Caco-2 (cell line): Measurements from ENCODE around the gene MCTP1. TPM values are rescaled to one million over a fixed set of nuclear protein-coding genes. Genes with fewer than 3 reads are reported as not detected.

Experiments
- BruUV-seq: library from RNA; stranded (reverse); fragments of 400-500 nt; replicated peaks from 2 replicates; lab custom pipeline; 2021; lab: Mats Ljungman, UMichigan
- CTCF ChIA-PET: fragments of 300-600 bp; sonication (Branson Sonifier 250); formaldehyde crosslinking; loops from one replicate; lab custom pipeline; 2022; ENCODE audit warnings: antibody characterized with exemption; lab: Charles Lee
- POLR2A ChIA-PET: fragments of 300-600 bp; sonication (Branson Sonifier 250); formaldehyde crosslinking; loops from one replicate; lab custom pipeline; 2022; ENCODE audit warnings: antibody characterized with exemption; lab: Charles Lee
- DNase-seq, 2 experiments: peaks; one replicate each; pipeline versions ENCODE4 v3.0.0 to v3.0.0-alpha.2; 2020 to 2022
- H3K27me3 ChIP-seq: replicated peaks from 2 replicates; pipeline ENCODE4 v1.6.0; 2011; ENCODE audit warnings: low read length; ENCODE audit not compliant: control insufficient read depth, insufficient read depth
- H3K36me3 ChIP-seq: 2 replicates; pipeline ENCODE4 v1.5.1; 2011; ENCODE audit warnings: low read length; ENCODE audit not compliant: control insufficient read depth, insufficient read depth
- H3K4me1 ChIP-seq: fragments of 250-450 bp; sonication (Bioruptor Pico); 2 replicates; pipeline ENCODE4 v1.5.1; 2020; ENCODE audit warnings: mild to moderate bottlenecking
- H3K4me3 ChIP-seq: 2 replicates; pipeline ENCODE4 v1.5.1; 2011; ENCODE audit warnings: low read depth, mild to moderate bottlenecking, control low read depth, low read length
- H3K9me3 ChIP-seq: fragments of 250-450 bp; sonication (Bioruptor Pico); 2 replicates; pipeline ENCODE4 v1.5.1; 2020; ENCODE audit warnings: mild to moderate bottlenecking, moderate library complexity
- H3K27ac Mint-ChIP-seq: one replicate; pipeline ENCODE4 v1.8.0; 2022; ENCODE audit warnings: mixed read lengths; ENCODE audit not compliant: unreplicated experiment
- H3K27me3 Mint-ChIP-seq: one replicate; pipeline ENCODE4 v1.8.0; 2022; ENCODE audit warnings: mixed read lengths; ENCODE audit not compliant: insufficient read depth, unreplicated experiment
- H3K36me3 Mint-ChIP-seq: one replicate; pipeline ENCODE4 v1.8.0; 2022; ENCODE audit warnings: mild to moderate bottlenecking, mixed read lengths; ENCODE audit not compliant: insufficient read depth, unreplicated experiment
- H3K4me1 Mint-ChIP-seq: one replicate; pipeline ENCODE4 v1.8.0; 2022; ENCODE audit warnings: low read depth, mixed read lengths; ENCODE audit not compliant: unreplicated experiment
- H3K4me3 Mint-ChIP-seq: one replicate; pipeline ENCODE4 v1.8.0; 2022; ENCODE audit warnings: mild to moderate bottlenecking, moderate library complexity, mixed read lengths; ENCODE audit not compliant: unreplicated experiment
- H3K9me3 Mint-ChIP-seq: one replicate; pipeline ENCODE4 v1.8.0; 2022; ENCODE audit warnings: mixed read lengths; ENCODE audit not compliant: unreplicated experiment
- intact Hi-C: fragments of 100-400 bp; cut with micrococcal nuclease; formaldehyde crosslinking; loops from one replicate; pipeline ENCODE4 v1.10.0; 2022; ENCODE audit not compliant: unreplicated experiment
- total RNA-seq: library from RNA; stranded (reverse); gene quantifications from 2 replicates; pipeline ENCODE4 v1.2.3, GENCODE V29; 2022
- TF ChIP-seq, protein P1 (sequence below), 2 experiments: fragments of 200-600 bp in 1 of 2; IDR thresholded peaks; 1 replicate in 1 of 2; 2 replicates in 1 of 2; pipeline versions ENCODE4 v1.5.1 to v1.8.0; 2011 to 2022; ENCODE audit warnings: antibody characterized with exemption in 1 of 2, control low read depth in 1 of 2, inconsistent platforms in 1 of 2, low read depth in 1 of 2, low read length in 1 of 2, mild to moderate bottlenecking in 1 of 2, moderate library complexity in 1 of 2; ENCODE audit not compliant: insufficient read depth in 1 of 2, severe bottlenecking in 1 of 2, unreplicated experiment in 1 of 2

Gene MCTP1
- total RNA-seq, 1 experiment from 2014 or later = 3.2 TPM

DNA sequence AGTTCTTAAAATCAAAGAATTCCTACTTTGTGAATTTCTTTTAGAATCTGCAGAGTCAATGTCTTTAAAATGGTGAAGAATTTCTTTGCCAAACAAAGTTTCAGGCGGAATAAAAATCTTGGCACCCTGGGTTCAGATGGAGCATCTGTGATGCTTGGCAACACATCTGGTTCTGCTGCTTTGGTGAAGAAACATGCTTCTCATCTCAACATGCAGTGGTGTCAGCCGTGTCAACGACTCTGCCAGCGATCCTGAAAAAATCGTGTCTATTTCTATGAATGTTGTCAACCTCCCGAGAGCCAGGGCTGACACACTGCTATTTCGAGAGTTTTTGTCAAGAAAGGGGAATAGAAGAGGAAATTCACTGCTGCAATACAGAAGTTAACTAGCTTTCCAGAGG is 514.9 kb downstream of the MCTP1 start:
- DNase-seq = no peak
- Mint-ChIP-seq H3K4me3 (no peak overlapping the region), H3K4me1 (no peaks in the 10 kb centered on the region), H3K27me3 (peaks cover 18% of the 10 kb centered on the region), H3K9me3 (no peaks in the 10 kb centered on the region), H3K36me3 (no peaks in the 10 kb centered on the region), H3K27ac (no peak overlapping the region)
- intact Hi-C loops = no loop called here
- ChIA-PET CTCF (no interaction called here), POLR2A (no interaction called here)
- BruUV-seq = no TSS peak
- Histone ChIP-seq H3K36me3 (no peaks in the 10 kb centered on the region), H3K27me3 (no peaks in the 10 kb centered on the region; the same call in 1 of the 2 replicates), H3K4me3 (no peak overlapping the region), H3K9me3 (no peaks in the 10 kb centered on the region), H3K4me1 (no peaks in the 10 kb centered on the region)
- TF ChIP-seq, protein P1, sequence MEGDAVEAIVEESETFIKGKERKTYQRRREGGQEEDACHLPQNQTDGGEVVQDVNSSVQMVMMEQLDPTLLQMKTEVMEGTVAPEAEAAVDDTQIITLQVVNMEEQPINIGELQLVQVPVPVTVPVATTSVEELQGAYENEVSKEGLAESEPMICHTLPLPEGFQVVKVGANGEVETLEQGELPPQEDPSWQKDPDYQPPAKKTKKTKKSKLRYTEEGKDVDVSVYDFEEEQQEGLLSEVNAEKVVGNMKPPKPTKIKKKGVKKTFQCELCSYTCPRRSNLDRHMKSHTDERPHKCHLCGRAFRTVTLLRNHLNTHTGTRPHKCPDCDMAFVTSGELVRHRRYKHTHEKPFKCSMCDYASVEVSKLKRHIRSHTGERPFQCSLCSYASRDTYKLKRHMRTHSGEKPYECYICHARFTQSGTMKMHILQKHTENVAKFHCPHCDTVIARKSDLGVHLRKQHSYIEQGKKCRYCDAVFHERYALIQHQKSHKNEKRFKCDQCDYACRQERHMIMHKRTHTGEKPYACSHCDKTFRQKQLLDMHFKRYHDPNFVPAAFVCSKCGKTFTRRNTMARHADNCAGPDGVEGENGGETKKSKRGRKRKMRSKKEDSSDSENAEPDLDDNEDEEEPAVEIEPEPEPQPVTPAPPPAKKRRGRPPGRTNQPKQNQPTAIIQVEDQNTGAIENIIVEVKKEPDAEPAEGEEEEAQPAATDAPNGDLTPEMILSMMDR (IDR thresholded peaks at IDR 0.05; ENCODE audit: insufficient read depth in 1 of 2, low read depth in 1 of 2, low read length in 1 of 2, severe bottlenecking in 1 of 2, unreplicated experiment in 1 of 2) = no peak

DNA sequence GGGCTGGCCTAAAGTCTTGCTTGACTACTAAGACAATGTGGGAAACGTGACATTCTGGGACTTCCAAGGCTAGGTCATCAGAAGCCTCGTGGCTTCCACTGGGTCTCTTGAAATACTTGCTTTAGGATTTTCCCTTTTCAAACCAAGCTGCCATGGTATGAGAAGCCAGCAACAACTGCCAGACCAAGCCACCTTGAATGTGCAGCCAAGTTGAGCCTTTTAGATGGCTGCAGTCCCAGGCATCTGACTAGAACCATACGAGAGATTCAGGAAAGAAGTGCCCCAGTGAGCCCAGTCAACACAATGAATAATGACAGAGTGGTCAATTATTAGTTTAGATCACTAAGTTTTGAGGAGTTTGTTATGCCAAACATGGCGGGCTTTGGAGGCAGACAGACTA is 523.1 kb downstream of the MCTP1 start:
- Mint-ChIP-seq H3K36me3 (no peaks in the 10 kb centered on the region), H3K27me3 (peaks cover 4% of the 10 kb centered on the region), H3K4me1 (no peaks in the 10 kb centered on the region), H3K9me3 (no peaks in the 10 kb centered on the region), H3K27ac (no peak overlapping the region), H3K4me3 (no peak overlapping the region)
- H3K27me3 ChIP-seq = no peaks in the 10 kb centered on the region
- POLR2A ChIA-PET = no interaction called here
- H3K36me3 ChIP-seq = no peaks in the 10 kb centered on the region
- H3K4me3 ChIP-seq = no peak overlapping the region
- BruUV-seq = no TSS peak
- CTCF ChIA-PET = no interaction called here
- no peak for DNase-seq
- no peaks in the 10 kb centered on the region for H3K9me3 ChIP-seq
- intact Hi-C loops = no loop called here
- H3K4me1 ChIP-seq = no peaks in the 10 kb centered on the region
- TF ChIP-seq, protein P1 (IDR thresholded peaks at IDR 0.05; ENCODE audit: insufficient read depth in 1 of 2, low read depth in 1 of 2, low read length in 1 of 2, severe bottlenecking in 1 of 2, unreplicated experiment in 1 of 2) = no peak

DNA sequence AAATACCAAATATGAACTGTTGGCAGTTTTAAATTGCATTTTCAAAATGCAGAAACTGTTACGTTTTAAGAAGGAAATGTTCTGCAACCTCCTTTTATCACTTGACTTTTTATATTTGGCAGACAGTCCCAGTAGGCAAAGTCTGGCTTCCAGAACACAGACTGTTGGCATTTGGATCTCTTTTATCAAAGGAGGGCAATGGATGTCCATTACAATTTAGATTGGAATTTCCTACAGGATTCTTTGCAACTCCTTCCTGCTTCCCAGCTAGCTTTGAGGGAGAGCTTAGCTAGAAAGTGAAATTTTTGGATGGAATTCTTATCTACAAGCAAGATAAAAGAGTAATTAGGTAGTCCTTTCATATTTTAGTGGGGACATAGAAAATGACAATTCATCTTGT is 523.8 kb downstream of the MCTP1 start:
- ChIA-PET CTCF (no interaction called here), POLR2A (no interaction called here)
- intact Hi-C loops = no loop called here
- Mint-ChIP-seq H3K27ac (no peak overlapping the region), H3K36me3 (no peaks in the 10 kb centered on the region), H3K27me3 (no peaks in the 10 kb centered on the region), H3K4me1 (no peaks in the 10 kb centered on the region), H3K9me3 (no peaks in the 10 kb centered on the region), H3K4me3 (no peak overlapping the region)
- BruUV-seq = no TSS peak
- Histone ChIP-seq H3K4me3 (no peak overlapping the region), H3K9me3 (no peaks in the 10 kb centered on the region), H3K36me3 (no peaks in the 10 kb centered on the region), H3K27me3 (no peaks in the 10 kb centered on the region; the same call in 1 of the 2 replicates), H3K4me1 (no peaks in the 10 kb centered on the region)
- TF ChIP-seq, protein P1 (IDR thresholded peaks at IDR 0.05; ENCODE audit: insufficient read depth in 1 of 2, low read depth in 1 of 2, low read length in 1 of 2, severe bottlenecking in 1 of 2, unreplicated experiment in 1 of 2) = no peak
- no peak for DNase-seq
